Non-pigmented ciliary epithelial cell (primary cell): ENCODE results near the gene SIGLEC12.
"Not testable (repeated sequence)": the region's sequence is repeated elsewhere in the genome, so short reads cannot be mapped to it uniquely, and the experiment has no call there.

Experiments
- DNase-seq: peaks from one replicate; pipeline ENCODE4 v3.0.0-alpha.2; 2010; ENCODE audit warnings: low read depth

Gene SIGLEC12

GRCh38 chr19:51457351-51458013 lies 44.1 kb downstream of the SIGLEC12 start:
- DNase-seq: no peak

- no peak for DNase-seq
Observed at GRCh38 chr19:51456541-51457290, 44.9 kb downstream of the SIGLEC12 start.

GRCh38 chr19:51450730-51451307 lies 50.8 kb downstream of the SIGLEC12 start:
- no peak for DNase-seq

- no peak for DNase-seq
Observed at GRCh38 chr19:51448411-51449016, 53.1 kb downstream of the SIGLEC12 start.

GRCh38 chr19:51448011-51448410 lies 53.6 kb downstream of the SIGLEC12 start:
- DNase-seq: no peak

- DNase-seq: not testable (repeated sequence)
Observed at GRCh38 chr19:51447510-51447909, 54.1 kb downstream of the SIGLEC12 start.

- no peak for DNase-seq
Observed at GRCh38 chr19:51441410-51442390, 59.9 kb downstream of the SIGLEC12 start.
